Fibroblast of the conjunctiva (primary cell): ENCODE results near the gene CDH23.
A peak's percentile ranks its signal among the peaks of the same experiment; 100 is the strongest.

Source experiments
- DNase-seq: peaks from one replicate; pipeline ENCODE4 v3.0.0-alpha.2; 2010; ENCODE audit warnings: low read depth

The CDH23 gene

DNA sequence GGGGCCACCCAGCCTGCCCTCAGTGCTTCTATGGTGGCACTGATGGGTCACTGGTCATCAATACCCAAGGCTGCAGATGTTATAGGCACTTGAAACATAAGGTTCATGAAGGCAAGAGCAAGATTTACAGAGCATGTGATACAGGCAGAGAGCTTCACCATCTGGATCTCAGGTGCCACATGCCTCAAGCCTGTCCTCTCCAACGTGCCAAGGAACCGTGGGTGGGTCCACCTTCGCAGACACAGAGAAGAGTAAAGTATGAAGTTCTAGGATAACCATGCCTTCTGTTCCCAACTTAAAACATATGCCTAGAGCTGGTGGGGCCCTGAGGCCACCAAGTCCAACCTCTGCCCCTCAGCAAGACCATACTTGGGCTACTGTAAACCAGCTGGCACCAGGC, 26.7 kb upstream of the CDH23 start:
- no peak for DNase-seq

DNA sequence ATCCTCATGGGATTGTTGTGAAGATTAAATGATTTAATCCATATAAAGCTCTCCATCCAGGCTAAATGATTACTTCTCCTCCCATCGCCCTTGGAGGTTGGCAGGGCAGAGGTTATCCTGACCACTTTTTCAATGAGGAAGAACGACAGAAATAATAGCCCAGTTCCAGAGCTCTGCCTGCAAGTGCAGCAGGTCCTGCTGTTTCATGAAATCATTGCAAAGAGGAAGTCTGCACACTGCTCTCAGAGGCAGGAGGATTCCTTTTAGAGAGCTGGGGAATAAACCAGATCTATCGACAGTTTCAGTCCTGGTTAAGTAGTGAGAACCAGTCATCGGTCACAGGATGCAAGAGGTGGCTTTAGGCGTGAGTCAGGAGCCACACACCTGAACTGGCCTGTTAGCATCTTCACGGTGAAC, 25.0 kb upstream of the CDH23 start:
- no peak for DNase-seq

DNA sequence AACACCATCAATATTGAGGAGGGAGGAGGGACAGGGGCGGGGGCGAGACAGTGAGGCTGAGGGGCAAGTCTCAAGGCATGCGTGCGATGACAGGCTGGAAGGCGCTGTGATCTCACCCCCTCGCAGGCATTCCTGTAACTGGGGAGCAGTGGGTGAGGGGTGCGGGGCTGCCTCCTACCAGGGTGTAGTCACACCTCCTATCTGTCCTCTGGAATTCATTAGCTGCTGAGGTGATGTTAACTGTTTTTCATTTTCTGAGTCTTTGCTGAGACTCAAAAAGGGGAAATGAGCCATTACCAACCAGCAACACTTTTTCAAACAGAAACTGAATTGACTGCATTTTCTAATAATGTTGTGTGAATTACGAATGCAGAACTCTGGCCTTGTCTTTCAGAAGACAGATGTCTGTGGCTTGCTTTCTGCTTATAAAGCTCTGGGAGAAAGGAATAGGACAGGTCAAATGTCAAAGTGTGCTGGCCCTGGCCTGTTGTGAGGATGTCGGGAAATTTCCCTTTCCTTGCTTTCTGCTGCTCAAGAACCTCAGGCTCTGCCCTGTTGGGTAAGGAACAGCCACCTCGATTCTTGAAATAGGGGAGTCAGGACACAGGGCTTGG, 23.7 kb upstream of the CDH23 start:
- no peak for DNase-seq

DNA sequence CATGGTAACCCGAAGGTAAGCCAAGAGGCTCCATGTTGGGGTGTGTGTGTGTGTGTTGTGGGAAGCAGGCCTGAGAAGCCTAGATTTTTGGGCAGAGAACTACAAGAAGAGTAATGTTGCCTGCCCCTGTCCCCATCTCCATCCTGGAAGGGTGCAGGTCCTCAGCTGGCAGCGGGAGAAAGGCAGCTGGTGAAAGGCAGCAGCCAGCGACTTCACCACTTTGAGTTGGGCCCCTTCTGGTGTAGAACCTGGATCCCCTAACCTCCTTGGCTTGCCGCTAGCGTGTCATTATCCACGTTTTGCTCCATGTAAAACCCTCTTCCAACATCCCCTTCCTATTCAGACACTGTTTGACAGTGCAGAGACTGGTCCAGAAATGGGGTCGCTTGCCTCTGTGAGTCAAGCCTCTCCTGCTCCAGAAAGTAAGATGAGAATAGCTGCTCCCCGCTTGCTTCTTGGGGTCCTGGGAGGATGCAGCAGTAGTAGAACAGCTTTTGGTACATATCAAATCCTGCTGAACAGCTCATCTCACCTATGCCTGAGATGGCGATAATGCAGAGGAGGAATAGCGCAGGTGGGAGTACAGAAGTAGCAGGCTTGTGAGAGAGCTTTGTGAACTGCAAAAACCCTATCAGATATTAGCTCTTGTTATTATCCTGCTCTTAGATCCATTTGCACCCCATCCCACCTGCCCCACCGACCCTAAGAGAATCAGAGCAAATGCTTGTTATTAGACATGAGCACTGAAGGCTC, 22.1 kb upstream of the CDH23 start:
- DNase-seq, result no peak

DNA sequence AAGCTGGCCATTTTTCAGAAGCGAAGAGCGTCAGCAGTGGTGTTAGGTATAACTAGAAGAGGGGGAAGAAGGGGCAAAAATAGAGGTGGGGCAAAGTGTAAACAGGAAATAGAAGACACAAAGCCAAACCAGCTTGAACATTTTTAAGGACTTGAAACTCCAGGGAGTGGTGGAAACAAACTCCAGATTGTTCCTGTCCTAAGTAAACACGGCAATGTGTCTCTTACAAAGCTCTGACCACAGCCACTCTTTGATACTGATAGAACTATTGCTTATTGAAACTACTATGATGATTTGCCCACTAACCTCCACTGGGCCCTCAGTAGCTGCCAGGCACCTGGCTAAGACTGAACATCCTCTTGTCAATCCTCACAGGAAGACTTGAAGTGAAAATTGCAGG, 20.8 kb upstream of the CDH23 start:
- DNase-seq, result no peak

DNA sequence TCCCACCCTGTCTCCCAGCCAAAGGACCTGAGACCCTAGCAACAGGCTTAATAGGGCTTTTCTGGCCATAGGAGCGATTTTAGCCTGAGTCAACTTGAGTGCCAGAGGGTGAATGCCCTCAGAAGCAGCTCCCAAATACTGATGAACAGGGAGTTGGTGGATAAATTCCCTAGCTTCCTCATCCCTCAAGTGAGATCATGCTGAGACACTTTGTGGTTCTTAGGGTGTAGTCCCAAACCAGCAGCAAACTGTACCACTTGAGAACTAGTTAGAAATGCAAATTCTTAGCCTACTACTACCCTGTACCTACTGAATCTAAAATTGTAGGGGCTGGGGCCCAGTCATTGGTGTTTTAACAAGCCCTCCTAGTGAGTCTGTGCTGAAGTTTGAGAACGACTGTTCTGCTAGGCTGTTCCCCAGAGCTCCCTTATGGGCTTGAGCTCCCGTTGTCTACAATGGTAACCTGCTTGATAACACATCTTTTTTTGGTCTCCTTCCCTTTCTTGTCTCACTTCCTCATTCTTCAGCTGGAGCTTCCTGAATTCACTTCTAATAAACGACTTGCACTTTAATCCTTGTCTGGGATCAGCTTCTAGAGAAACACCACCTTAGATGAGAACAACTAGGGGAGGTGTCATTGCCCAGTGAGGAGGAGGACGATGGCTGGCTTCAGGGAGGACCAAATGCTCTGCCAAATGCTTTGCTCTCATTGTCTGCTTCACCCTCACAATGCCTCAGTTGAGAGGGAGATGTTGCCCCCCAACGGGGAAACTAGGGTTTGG, 18.2 kb upstream of the CDH23 start:
- DNase-seq, result no peak

DNA sequence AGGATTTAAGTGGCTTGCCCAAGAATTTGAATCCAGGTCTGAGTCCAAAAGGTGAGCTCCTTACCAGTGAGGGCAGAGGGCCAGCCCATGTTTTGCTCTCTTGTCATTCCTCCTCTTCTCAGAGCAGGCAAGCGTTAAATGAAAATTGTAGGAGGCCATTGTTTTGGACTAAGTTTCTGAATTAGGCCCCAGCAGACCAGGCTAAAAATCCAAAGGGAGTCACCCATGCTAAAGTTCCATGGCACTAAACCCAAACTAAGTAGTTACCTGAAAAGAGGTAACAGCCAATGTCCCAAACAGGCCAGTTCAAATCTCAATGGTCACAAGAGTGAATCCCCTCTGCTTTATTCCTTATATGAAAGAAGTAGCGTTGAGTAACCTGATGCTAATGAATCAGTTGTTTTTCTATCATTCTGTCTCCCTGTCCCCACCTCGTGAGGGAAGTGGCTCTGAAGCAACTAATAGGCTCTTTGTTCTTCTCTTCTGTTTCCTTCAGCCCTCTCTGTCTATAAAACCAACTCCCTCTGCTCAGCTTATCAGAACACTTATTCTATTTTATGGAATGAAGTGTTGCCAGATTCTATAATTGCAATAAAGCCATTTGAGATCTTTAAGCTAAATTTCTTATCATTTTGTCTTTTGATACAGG, 17.5 kb upstream of the CDH23 start:
- no peak for DNase-seq

DNA sequence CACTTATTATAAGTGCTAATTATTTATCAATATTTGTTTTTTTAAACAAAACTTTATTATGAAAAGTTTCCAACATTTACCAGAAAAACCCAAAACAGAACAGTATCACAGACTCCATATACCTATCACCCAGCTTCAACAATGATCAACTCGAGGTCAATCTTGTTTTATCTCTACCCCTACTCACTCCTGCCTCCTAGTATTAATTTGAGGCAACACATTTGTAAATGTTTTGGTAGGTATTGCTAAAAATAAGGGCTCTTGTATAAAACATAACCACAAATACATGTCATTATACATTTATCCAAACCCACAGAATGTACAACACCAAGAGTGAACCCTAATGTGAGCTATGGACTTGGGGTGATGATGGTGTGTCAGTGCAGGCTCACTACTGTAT, 15.9 kb upstream of the CDH23 start:
- no peak for DNase-seq

DNA sequence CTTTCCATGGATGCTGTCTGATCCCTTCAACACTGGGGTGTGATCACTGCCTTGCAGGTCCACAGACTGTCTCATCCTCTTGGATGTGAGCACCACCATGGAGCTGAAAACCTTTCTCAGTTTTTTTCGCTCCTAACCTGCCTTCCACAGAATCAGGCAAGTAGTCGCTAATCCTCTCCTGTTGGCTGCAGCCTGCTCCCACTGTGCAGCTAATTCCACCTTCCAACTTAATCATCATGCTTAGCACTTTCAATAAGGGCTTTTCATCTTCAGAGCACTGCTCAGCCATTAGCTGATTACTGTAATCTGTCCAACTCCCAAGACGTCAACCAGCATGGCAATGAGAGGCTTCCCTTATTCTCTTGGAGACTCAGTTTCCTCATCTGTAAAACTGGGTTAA, 15.1 kb upstream of the CDH23 start:
- no peak for DNase-seq

DNA sequence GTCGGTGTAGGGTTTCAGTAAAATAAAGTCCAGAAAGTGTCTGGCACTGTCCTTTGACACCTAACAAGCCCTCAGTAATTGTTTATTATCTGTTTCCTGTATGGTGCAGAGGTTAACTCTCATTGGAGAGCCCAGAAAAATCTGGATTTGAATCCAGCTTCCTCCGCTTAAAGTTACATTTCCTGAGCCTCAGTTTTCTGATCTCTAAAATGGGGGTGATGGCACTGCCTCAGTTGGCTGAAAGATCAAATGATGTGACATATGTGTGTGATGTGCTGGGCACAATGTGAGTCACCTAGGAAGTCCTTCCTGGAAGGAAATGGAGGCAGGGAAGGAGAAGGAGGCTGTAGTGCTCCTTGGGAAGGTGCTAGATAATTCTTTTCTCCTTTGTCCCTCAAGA, 14.7 kb upstream of the CDH23 start:
- no peak for DNase-seq

DNA sequence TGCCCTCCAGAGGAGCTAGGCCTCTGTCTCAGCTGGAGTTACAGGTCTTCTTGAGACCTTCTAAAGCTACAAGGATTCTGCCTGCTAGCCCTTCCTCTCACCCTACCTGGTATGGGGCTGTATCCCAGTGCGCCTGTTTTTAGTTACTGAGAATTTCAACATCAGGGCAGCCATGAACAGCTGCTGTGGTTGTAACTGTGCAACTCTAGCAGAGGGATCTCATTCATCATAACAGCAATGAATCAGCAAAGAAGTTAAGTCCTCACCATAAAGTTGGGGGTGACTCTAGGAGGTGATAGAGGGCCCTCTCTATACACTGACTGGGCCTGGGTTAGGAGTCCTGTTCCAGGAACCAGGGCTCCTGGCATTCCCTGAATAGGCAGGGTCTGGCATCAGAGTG, 14.0 kb upstream of the CDH23 start:
- no peak for DNase-seq

DNA sequence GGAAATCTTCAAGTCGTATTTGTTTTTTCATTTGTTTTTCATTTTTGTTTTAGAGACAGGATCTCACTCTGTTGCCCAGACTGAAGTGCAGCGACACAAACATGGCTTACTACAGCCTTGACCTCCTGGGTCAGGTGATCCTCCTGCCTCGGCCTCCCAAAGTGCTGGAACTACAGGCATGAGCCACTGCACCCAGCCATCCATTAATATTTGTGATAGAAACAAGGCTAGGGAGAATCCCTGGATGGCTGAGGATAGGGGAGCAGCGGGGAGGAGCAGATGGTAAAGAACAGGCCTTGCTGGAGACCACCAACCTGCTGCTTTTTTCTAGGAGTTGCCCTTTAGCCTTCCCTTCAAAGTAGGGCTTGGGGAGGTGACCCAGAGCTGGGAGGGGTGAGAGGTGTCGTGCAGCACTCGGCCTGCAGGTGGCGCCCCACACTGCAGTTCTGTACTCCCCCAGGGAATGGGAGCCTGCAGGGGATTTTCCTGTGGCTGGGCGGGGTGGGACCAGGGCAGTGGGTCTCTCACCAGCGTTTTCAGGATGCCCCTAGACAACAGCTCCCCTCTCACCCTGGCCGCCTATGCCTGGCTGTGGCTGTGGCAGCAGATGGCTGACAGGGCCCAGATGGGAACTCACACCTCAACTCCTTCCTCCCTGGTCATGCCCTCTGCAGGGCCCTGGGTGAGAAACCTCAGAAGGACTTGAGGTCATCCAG, 12.6 kb upstream of the CDH23 start:
- peak; percentile 14 for DNase-seq

DNA sequence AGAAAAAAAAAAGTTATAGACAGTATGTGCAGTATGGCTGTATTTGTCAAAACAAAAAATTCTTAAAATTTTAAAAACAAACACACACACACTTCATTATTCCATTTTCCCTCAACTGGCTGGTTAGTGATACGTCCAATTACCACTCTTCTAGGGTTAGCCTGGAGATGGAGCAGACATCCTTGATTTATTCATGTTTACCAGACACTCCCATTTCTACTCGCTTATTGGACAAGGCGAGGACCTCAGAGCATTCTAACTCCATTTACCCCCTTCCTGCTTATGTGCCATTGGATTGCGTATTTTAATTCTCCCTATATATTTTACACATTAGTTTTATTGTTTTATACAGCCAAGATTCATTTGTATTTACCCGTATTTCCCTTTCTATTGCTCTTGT, 8.5 kb upstream of the CDH23 start:
- DNase-seq, result no peak

DNA sequence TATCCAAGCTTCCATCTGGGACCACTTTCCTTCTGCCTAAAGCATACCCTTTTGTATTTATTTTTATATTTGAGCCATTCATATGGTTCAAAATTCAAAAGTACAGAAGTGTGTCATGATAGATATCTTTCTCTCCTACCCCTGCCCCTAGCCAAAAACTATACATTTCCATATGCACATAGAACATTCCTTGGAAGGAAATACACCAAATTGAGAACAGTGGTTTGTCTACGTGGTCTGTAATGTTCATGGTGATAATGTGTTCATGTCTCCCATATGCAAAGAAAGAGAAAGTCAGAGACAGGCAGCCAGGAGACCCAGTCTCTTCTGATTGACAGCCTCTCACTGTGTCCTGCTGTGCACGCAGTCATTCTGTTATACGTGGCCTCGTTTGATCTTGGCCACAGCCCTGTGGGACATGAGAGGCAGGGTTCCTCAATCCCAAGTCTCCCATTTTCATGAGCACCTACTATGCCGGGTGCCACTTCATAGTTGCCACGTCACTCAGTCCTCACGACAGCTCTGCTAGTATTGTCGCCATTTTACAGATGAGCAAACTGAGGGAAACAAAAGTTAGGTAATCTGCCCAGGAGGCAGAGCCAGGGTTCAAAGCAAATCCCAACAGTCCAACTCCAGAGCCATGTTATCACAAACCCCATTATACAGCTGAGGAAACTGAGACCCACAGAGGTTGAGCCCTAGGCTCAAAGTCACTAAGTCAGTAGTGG, 8.0 kb upstream of the CDH23 start:
- no peak for DNase-seq

DNA sequence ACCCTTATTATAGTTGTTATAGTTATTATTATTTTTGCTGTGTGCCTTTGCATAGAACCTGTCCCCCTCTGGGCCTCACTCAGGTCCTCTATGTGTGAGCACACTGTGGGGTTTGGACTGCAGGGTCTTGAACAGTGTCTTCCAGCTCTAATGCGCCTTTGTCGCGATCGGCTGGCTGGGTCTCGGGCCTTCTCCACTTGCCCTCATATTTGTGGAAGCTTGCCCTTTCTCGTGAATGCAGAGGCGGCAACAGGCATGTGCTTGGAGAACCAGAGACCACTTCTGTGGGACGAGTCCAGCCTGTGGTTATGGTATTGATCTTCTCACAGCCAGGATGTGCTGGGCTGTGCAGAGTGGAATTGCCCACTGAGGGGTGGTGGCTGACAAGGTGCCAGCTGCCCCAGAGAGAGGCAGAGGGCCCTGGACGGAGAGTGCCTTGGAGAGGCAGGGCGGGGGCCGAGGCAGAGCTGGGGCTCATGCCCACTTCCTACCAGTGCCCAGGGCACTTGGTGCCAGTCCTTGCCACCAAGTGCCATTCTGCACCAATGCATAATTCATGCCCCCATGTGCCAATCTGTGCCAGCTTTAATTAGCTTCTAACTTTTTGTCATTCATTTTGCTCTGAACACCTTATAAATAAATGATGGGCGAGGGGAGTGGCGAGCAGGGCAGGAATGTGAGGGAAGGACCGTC, 6.8 kb upstream of the CDH23 start:
- DNase-seq, result no peak

DNA sequence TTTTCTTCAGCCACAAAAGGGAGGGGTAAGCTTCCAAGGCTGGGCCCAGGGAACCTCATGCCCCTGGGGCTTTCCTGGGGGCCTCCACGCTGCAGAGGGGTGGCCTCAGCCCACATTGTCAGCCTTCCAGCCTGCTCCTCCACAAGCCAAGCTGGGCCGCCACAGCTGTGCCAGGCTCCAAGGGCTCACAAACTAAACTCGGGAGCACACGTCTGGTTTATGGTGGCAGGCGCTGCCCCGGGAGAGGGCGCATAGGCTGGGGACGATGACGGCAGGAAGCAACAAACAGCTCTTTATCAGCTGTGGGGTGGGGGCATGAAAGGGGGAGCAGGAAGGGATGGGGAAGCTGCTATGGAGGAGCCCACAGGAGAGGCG, 6.3 kb upstream of the CDH23 start:
- no peak for DNase-seq

DNA sequence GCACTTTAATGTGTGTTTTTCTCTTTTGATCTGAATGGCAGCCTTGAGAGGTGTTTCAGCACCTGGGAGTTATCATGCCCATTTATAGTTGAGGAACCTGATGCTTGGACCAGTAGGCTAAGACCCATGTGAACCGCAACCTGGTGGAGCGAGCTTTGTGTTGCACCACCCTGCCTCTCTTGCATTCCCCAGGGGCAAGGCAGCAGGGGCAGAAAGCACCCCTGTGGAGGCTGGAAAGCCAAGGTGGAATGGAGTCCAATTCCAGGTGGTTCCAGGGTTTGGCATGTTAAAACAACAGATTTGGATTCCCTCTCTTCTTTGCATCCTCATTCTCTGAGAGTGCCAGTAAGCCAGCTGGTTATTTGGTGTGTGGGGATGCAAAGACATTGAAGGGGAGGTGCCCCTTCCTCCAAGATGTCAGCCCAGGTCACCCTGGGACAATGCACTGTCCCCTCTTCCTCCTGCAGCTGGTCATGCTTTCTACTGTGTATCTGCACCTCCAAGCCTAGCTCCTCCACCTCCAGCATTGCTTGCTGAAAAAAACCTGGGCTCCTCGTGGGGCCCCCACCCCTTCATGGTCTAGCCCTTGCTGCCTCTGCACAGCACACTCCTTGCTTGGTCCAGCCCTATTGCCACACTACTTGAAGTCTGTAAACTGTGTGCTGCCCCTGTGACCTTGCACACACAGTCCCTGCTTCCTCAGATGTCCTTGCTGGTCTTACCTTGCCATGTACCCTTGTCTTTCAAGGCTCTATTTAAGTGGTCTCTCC, 5.6 kb upstream of the CDH23 start:
- no peak for DNase-seq

DNA sequence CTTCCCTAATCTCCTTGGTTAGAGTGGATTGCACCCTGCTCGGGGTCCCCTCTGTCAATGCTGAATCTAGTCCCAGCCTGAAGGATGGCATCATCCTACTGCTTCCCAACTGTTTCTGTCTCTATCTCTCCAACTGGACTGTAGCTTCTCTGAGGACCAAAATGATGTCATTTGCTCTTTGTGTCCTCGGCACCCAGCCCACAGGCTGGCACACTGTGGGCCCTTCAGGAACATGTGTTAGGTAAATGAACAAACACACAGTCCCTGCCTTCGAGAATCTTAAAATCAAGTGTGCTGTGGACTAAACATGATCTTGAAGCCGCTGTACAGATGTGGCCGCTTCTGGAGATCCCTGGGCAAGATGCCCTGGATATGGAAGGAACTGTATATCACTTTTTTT, 5.0 kb upstream of the CDH23 start:
- DNase-seq, result no peak

DNA sequence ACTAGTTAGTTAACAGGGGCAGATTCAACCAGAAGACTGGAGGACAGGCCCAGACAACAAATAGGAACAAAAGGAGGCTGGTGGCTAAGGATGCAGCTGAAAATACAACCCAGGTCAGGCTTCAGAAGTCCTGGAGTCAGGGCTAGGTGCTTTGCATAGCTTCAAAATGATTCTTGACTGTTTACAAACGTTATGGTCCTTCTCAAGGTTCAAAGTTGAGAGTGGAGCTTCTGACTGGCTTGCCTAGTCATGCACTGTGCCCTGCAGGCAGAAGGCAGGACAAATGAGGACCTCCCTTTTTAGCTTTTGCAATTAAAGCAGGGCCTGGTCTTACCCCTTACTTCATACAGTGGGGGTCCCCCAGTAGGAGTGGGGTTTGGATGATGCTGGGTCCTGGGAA, 4.4 kb upstream of the CDH23 start:
- no peak for DNase-seq
